Measurements from ENCODE around the gene ITPR2.

ITPR2 gene

GRCh38 chr12:26580619-26581018 is 252.4 kb downstream of the ITPR2 start:
- DNase-seq (ENCODE audit: low read depth), result no peak
- no peak overlapping the region for H3K4me3 ChIP-seq (ENCODE audit: low read length)
- TF ChIP-seq CTCF (conservative IDR thresholded peaks at IDR 0.05; ENCODE audit: low read depth, low read length), result no peak

GRCh38 chr12:26576266-26576665 is 256.7 kb downstream of the ITPR2 start:
- TF ChIP-seq CTCF (conservative IDR thresholded peaks at IDR 0.05; ENCODE audit: low read depth, low read length), result no peak
- DNase-seq (ENCODE audit: low read depth), result no peak
- H3K4me3 ChIP-seq (ENCODE audit: low read length), result no peak overlapping the region

GRCh38 chr12:26573225-26573909 is 259.6 kb downstream of the ITPR2 start:
- no peak for DNase-seq (ENCODE audit: low read depth)
- no peak for TF ChIP-seq CTCF (conservative IDR thresholded peaks at IDR 0.05; ENCODE audit: low read depth, low read length)
- H3K4me3 ChIP-seq (ENCODE audit: low read length), result no peak overlapping the region

GRCh38 chr12:26572137-26572536 is 260.9 kb downstream of the ITPR2 start:
- no peak overlapping the region for H3K4me3 ChIP-seq (ENCODE audit: low read length)
- no peak for DNase-seq (ENCODE audit: low read depth)
- TF ChIP-seq CTCF (conservative IDR thresholded peaks at IDR 0.05; ENCODE audit: low read depth, low read length), result no peak

GRCh38 chr12:26571560-26571959 is 261.4 kb downstream of the ITPR2 start:
- no peak for TF ChIP-seq CTCF (conservative IDR thresholded peaks at IDR 0.05; ENCODE audit: low read depth, low read length)
- no peak for DNase-seq (ENCODE audit: low read depth)
- H3K4me3 ChIP-seq (ENCODE audit: low read length), result no peak overlapping the region

- no peak overlapping the region for H3K4me3 ChIP-seq (ENCODE audit: low read length)
- DNase-seq (ENCODE audit: low read depth), result no peak
- TF ChIP-seq CTCF (conservative IDR thresholded peaks at IDR 0.05; ENCODE audit: low read depth, low read length), result no peak
Observed at GRCh38 chr12:26567126-26567525, 265.9 kb downstream of the ITPR2 start.

GRCh38 chr12:26566675-26567074 is 266.3 kb downstream of the ITPR2 start:
- TF ChIP-seq CTCF (conservative IDR thresholded peaks at IDR 0.05; ENCODE audit: low read depth, low read length), result no peak
- DNase-seq (ENCODE audit: low read depth), result no peak
- H3K4me3 ChIP-seq (ENCODE audit: low read length), result no peak overlapping the region

All from retinal pigment epithelial cell (primary cell).